GM23338 (cell line): Measurements from ENCODE around the gene PTPRS. TPM values are rescaled to one million over a fixed set of nuclear protein-coding genes. Genes with fewer than 3 reads are reported as not detected.

ENCODE experiments used
- ATAC-seq: fragments of 200-7000 bp; cut with Tn5 transposase; 3 replicates; pipeline ENCODE4 v1.9.1; 2020
- DNase-seq: peaks from one replicate; pipeline ENCODE4 v3.0.0-alpha.2; 2015; ENCODE audit warnings: low spot score
- H2AFZ ChIP-seq: fragments of 200-600 bp; sonication (generic); 2 replicates; pipeline ENCODE4 v1.8.0; 2016; ENCODE audit warnings: antibody characterized with exemption, mild to moderate bottlenecking, moderate library complexity
- H3F3A ChIP-seq: fragments of 200-600 bp; sonication (generic); replicated peaks from 2 replicates; pipeline ENCODE4 v1.8.0; 2017; ENCODE audit warnings: antibody characterized with exemption, mixed run types, low read depth
- H3K27ac ChIP-seq: fragments of 200-600 bp; sonication (generic); 2 replicates; pipeline ENCODE4 v1.6.1; 2016; ENCODE audit warnings: low read depth
- H3K27me3 ChIP-seq: fragments of 200-600 bp; sonication (generic); 2 replicates; pipeline ENCODE4 v1.8.0; 2016; ENCODE audit warnings: mild to moderate bottlenecking, mixed run types, moderate library complexity; ENCODE audit not compliant: insufficient read depth
- H3K36me3 ChIP-seq: fragments of 200-600 bp; sonication (generic); 2 replicates; pipeline ENCODE4 v1.8.0; 2016; ENCODE audit warnings: mild to moderate bottlenecking; ENCODE audit not compliant: insufficient read depth
- H3K4me1 ChIP-seq: fragments of 200-600 bp; sonication (generic); 2 replicates; pipeline ENCODE4 v1.8.0; 2016; ENCODE audit warnings: mild to moderate bottlenecking, moderate library complexity; ENCODE audit not compliant: insufficient read depth
- H3K4me2 ChIP-seq: fragments of 200-600 bp; sonication (generic); 2 replicates; pipeline ENCODE4 v1.7.1; 2017; ENCODE audit warnings: mixed run types
- H3K4me3 ChIP-seq: fragments of 200-600 bp; sonication (generic); 2 replicates; pipeline ENCODE4 v1.6.1; 2016; ENCODE audit warnings: mixed run types
- H3K79me2 ChIP-seq: fragments of 200-600 bp; sonication (generic); replicated peaks from 2 replicates; pipeline ENCODE4 v1.8.0; 2017; ENCODE audit warnings: mild to moderate bottlenecking; ENCODE audit not compliant: insufficient read depth
- H3K9me2 ChIP-seq: fragments of 200-600 bp; sonication (generic); 2 replicates; pipeline ENCODE4 v1.8.0; 2017; ENCODE audit not compliant: insufficient read depth
- H4K20me1 ChIP-seq: fragments of 200-600 bp; sonication (generic); replicated peaks from 2 replicates; pipeline ENCODE4 v1.8.0; 2017; ENCODE audit warnings: mild to moderate bottlenecking; ENCODE audit not compliant: insufficient read depth
- H3K27ac Mint-ChIP-seq: 2 replicates; pipeline ENCODE4 v1.8.0; 2020; ENCODE audit warnings: inconsistent platforms, mild to moderate bottlenecking, moderate library complexity, mixed read lengths
- H3K27me3 Mint-ChIP-seq: 3 replicates; pipeline ENCODE4 v1.8.0; 2022; ENCODE audit warnings: low read depth, mild to moderate bottlenecking, moderate library complexity, mixed read lengths, inconsistent platforms; ENCODE audit not compliant: insufficient read depth, poor library complexity
- H3K36me3 Mint-ChIP-seq: 3 replicates; pipeline ENCODE4 v1.8.0; 2021; ENCODE audit warnings: low read depth, mild to moderate bottlenecking, inconsistent platforms, moderate library complexity, mixed read lengths
- H3K4me1 Mint-ChIP-seq: 3 replicates; pipeline ENCODE4 v1.8.0; 2020; ENCODE audit warnings: mild to moderate bottlenecking, inconsistent platforms, mixed read lengths
- H3K4me3 Mint-ChIP-seq: 3 replicates; pipeline ENCODE4 v1.8.0; 2021; ENCODE audit warnings: moderate library complexity, mild to moderate bottlenecking, inconsistent platforms, mixed read lengths
- H3K9me3 Mint-ChIP-seq: 3 replicates; pipeline ENCODE4 v1.8.0; 2020; ENCODE audit warnings: moderate library complexity, mild to moderate bottlenecking, inconsistent platforms, mixed read lengths
- CREB1 ChIP-seq: fragments of 250-450 bp; sonication (Bioruptor Pico); IDR thresholded peaks from 2 replicates; pipeline ENCODE4 v1.5.0; 2020; ENCODE audit warnings: low read depth, mild to moderate bottlenecking, moderate library complexity
- CTCF ChIP-seq, 2 experiments: fragments of 200-600 bp in 1 of 2; sonication (generic) in 1 of 2; conservative IDR thresholded peaks; 2 replicates each; pipeline versions ENCODE4 v1.5.1 to v1.6.1; 2016 to 2017; ENCODE audit warnings: antibody characterized with exemption in 2 of 2, low read depth in 2 of 2, mild to moderate bottlenecking in 2 of 2, moderate library complexity in 1 of 2
- ETS1 ChIP-seq: IDR thresholded peaks from 2 replicates; pipeline ENCODE4 v1.6.1; 2016; ENCODE audit warnings: antibody characterized with exemption
- EZH2 ChIP-seq: fragments of 200-600 bp; sonication (generic); IDR thresholded peaks from one replicate; pipeline ENCODE4 v1.8.0; 2017; ENCODE audit warnings: antibody characterized with exemption, mild to moderate bottlenecking, low read depth; ENCODE audit not compliant: unreplicated experiment
- EZH2phosphoT487 ChIP-seq: fragments of 200-600 bp; sonication (generic); IDR thresholded peaks from one replicate; pipeline ENCODE4 v1.8.1; 2018; ENCODE audit warnings: antibody characterized with exemption; ENCODE audit not compliant: unreplicated experiment
- JUNB ChIP-seq: IDR thresholded peaks from one replicate; pipeline ENCODE4 v1.6.1; 2016; ENCODE audit warnings: antibody characterized with exemption; ENCODE audit not compliant: unreplicated experiment
- NANOG ChIP-seq: IDR thresholded peaks from 2 replicates; pipeline ENCODE4 v1.6.1; 2016; ENCODE audit warnings: antibody characterized with exemption, borderline replicate concordance
- POLR2AphosphoS5 ChIP-seq: IDR thresholded peaks from 2 replicates; pipeline ENCODE4 v1.6.1; 2016; ENCODE audit warnings: antibody characterized with exemption, low read depth
- REST ChIP-seq: IDR thresholded peaks from one replicate; pipeline ENCODE4 v1.6.1; 2018; ENCODE audit warnings: antibody characterized with exemption; ENCODE audit not compliant: unreplicated experiment
- STAT1 ChIP-seq: IDR thresholded peaks from one replicate; pipeline ENCODE4 v1.6.1; 2016; ENCODE audit warnings: antibody characterized with exemption; ENCODE audit not compliant: unreplicated experiment
- ZNF114 ChIP-seq: fragments of 250-450 bp; sonication (Bioruptor Pico); IDR thresholded peaks from 2 replicates; pipeline ENCODE4 v1.5.0; 2020; ENCODE audit warnings: mild to moderate bottlenecking, moderate library complexity
- ZNF331 ChIP-seq: fragments of 250-450 bp; sonication (Bioruptor Pico); IDR thresholded peaks from 2 replicates; pipeline ENCODE4 v1.5.0; 2020; ENCODE audit warnings: low read depth, mild to moderate bottlenecking, moderate library complexity
- ZNF462 ChIP-seq: fragments of 250-450 bp; sonication (Bioruptor Pico); IDR thresholded peaks from 2 replicates; pipeline ENCODE4 v1.5.0; 2020; ENCODE audit warnings: mild to moderate bottlenecking, moderate library complexity
- polyA plus RNA-seq: library from polyadenylated mRNA; unstranded; fragments of >200 nt; fragmentation: Nextera tagmentation; extraction: Ambion mirVana; gene quantifications from 2 replicates; pipeline ENCODE4 v1.2.1, GENCODE V29; 2016
- total RNA-seq: library from RNA; depleted of rRNA; stranded (reverse); fragments of >200 nt; shearing (Covaris generic); gene quantifications from 2 replicates; pipeline ENCODE4 v1.2.3, GENCODE V29; 2014

PTPRS gene
- total and polyA plus RNA-seq, 2 experiments from 2014 or later, result 20.7 to 290 TPM

GRCh38 chr19:5337126-5337525 is 3.5 kb downstream of the PTPRS start:
- DNase-seq (no peak), ATAC-seq (no peak)
- Mint-ChIP-seq H3K36me3 (peaks cover 12% of the 10 kb centered on the region), H3K27ac (no peak overlapping the region), H3K9me3 (peaks cover 10% of the 10 kb centered on the region), H3K4me1 (peaks cover 36% of the 10 kb centered on the region), H3K27me3 (peaks cover 31% of the 10 kb centered on the region), H3K4me3 (peak overlapping the region; percentile 92; the same call in 2 of the 3 replicates)
- H3K79me2 ChIP-seq, result peaks cover 72% of the 10 kb centered on the region
- no peaks in the 10 kb centered on the region for H3K9me2 ChIP-seq
- 0 out of 2 replicates have a peak, but pooled peaks cover 2% of the 10 kb centered on the region for H3F3A ChIP-seq
- peaks cover 48% of the 10 kb centered on the region for H4K20me1 ChIP-seq
- H3K4me2 ChIP-seq, result peak overlapping the region; percentile 99
- H3K27ac ChIP-seq, result no peak overlapping the region
- TF ChIP-seq EZH2phosphoT487, result no peak
- TF ChIP-seq ZNF331 (CRISPR knock-in tag), result no peak
- no peak for TF ChIP-seq JUNB
- TF ChIP-seq NANOG, result no peak
- no peak for TF ChIP-seq POLR2AphosphoS5
- no peak for TF ChIP-seq ETS1
- TF ChIP-seq CREB1, result no peak
- no peak for TF ChIP-seq EZH2
- TF ChIP-seq ZNF114 (CRISPR knock-in tag), result no peak
- no peak for TF ChIP-seq ZNF462 (CRISPR knock-in tag)
- no peak for TF ChIP-seq STAT1
- no peak for TF ChIP-seq REST
- no peak for TF ChIP-seq CTCF (conservative IDR thresholded peaks at IDR 0.05; ENCODE audit: low read depth in 2 of 2)
- H3K36me3 ChIP-seq, result no peaks in the 10 kb centered on the region
- peaks cover 11% of the 10 kb centered on the region for H3K27me3 ChIP-seq
- H3K4me1 ChIP-seq, result peaks cover 33% of the 10 kb centered on the region
- H2AFZ ChIP-seq, result no peak overlapping the region
- no peak overlapping the region for H3K4me3 ChIP-seq
